K562 (cell line): ENCODE results near the gene MARK2.

Source experiments
- FOXP1 ChIP-seq: sonication (generic); formaldehyde crosslinking; IDR thresholded peaks from 2 replicates; pipeline ENCODE4 v1.8.0; 2022; ENCODE audit warnings: mild to moderate bottlenecking, missing genetic modification reagents
- ZNF124 ChIP-seq: sonication (generic); formaldehyde crosslinking; IDR thresholded peaks from 2 replicates; pipeline ENCODE4 v1.8.1; 2022; ENCODE audit warnings: missing genetic modification reagents
- TF ChIP-seq, protein P1 (sequence below), 3 experiments: IDR thresholded peaks in 2 of 3; conservative IDR thresholded peaks in 1 of 3; 2 replicates each; pipeline ENCODE4 v1.5.1; 2011 to 2012; ENCODE audit warnings: low read length in 3 of 3, mild to moderate bottlenecking in 3 of 3, control low read depth in 2 of 3, improper control_type of control experiment in 1 of 3, inconsistent platforms in 1 of 3, low read depth in 1 of 3, mixed read lengths in 1 of 3, moderate library complexity in 1 of 3; ENCODE audit not compliant: insufficient read depth in 2 of 3

- TF ChIP-seq ZNF124: no peak
- TF ChIP-seq, protein P1, sequence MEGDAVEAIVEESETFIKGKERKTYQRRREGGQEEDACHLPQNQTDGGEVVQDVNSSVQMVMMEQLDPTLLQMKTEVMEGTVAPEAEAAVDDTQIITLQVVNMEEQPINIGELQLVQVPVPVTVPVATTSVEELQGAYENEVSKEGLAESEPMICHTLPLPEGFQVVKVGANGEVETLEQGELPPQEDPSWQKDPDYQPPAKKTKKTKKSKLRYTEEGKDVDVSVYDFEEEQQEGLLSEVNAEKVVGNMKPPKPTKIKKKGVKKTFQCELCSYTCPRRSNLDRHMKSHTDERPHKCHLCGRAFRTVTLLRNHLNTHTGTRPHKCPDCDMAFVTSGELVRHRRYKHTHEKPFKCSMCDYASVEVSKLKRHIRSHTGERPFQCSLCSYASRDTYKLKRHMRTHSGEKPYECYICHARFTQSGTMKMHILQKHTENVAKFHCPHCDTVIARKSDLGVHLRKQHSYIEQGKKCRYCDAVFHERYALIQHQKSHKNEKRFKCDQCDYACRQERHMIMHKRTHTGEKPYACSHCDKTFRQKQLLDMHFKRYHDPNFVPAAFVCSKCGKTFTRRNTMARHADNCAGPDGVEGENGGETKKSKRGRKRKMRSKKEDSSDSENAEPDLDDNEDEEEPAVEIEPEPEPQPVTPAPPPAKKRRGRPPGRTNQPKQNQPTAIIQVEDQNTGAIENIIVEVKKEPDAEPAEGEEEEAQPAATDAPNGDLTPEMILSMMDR (IDR thresholded peaks at IDR 0.05 in 2 of 3, conservative IDR thresholded peaks at IDR 0.05 in 1 of 3; ENCODE audit: insufficient read depth in 2 of 3, low read depth in 1 of 3, low read length in 3 of 3): no peak
- no peak for TF ChIP-seq FOXP1
These were observed 79.7 kb downstream of the MARK2 start for GRCh38 chr11:63918507-63919191.
